Measurements from ENCODE around the gene THOP1.

The THOP1 gene

GRCh38 chr19:2853015-2853606 is 67.8 kb downstream of the THOP1 start:
- Histone ChIP-seq H3K36me3 (ENCODE audit: control insufficient read depth, insufficient read depth, low read length) (peaks cover 55% of the 10 kb centered on the region), H3K27me3 (ENCODE audit: control insufficient read depth, insufficient read depth, low read length) (no peaks in the 10 kb centered on the region), H3K9ac (ENCODE audit: low read length) (no peak overlapping the region), H3K4me3 (ENCODE audit: low read depth, low read length) (no peak overlapping the region), H3K27ac (ENCODE audit: low read depth, low read length) (no peak overlapping the region), H3K9me3 (ENCODE audit: control insufficient read depth, insufficient read depth, low read depth, low read length) (peaks cover 94% of the 10 kb centered on the region), H3K4me1 (ENCODE audit: control insufficient read depth, insufficient read depth, low read length) (no peaks in the 10 kb centered on the region)

- Histone ChIP-seq H3K4me3 (ENCODE audit: low read depth, low read length) (no peak overlapping the region), H3K9ac (ENCODE audit: low read length) (no peak overlapping the region), H3K9me3 (ENCODE audit: control insufficient read depth, insufficient read depth, low read depth, low read length) (peaks cover 97% of the 10 kb centered on the region), H3K36me3 (ENCODE audit: control insufficient read depth, insufficient read depth, low read length) (peaks cover 51% of the 10 kb centered on the region), H3K27ac (ENCODE audit: low read depth, low read length) (no peak overlapping the region), H3K27me3 (ENCODE audit: control insufficient read depth, insufficient read depth, low read length) (no peaks in the 10 kb centered on the region), H3K4me1 (ENCODE audit: control insufficient read depth, insufficient read depth, low read length) (no peaks in the 10 kb centered on the region)
Observed at GRCh38 chr19:2854849-2855248, 69.5 kb downstream of the THOP1 start.

- Histone ChIP-seq H3K9ac (ENCODE audit: low read length) (no peak overlapping the region), H3K9me3 (ENCODE audit: control insufficient read depth, insufficient read depth, low read depth, low read length) (peaks cover 92% of the 10 kb centered on the region), H3K4me3 (ENCODE audit: low read depth, low read length) (no peak overlapping the region), H3K27ac (ENCODE audit: low read depth, low read length) (no peak overlapping the region), H3K36me3 (ENCODE audit: control insufficient read depth, insufficient read depth, low read length) (peaks cover 35% of the 10 kb centered on the region), H3K4me1 (ENCODE audit: control insufficient read depth, insufficient read depth, low read length) (no peaks in the 10 kb centered on the region), H3K27me3 (ENCODE audit: control insufficient read depth, insufficient read depth, low read length) (no peaks in the 10 kb centered on the region)
Observed at GRCh38 chr19:2856457-2857050, 71.3 kb downstream of the THOP1 start.

GRCh38 chr19:2858864-2859263 is 73.6 kb downstream of the THOP1 start:
- H3K9ac ChIP-seq (ENCODE audit: low read length): no peak overlapping the region
- no peak overlapping the region for H3K27ac ChIP-seq (ENCODE audit: low read depth, low read length)
- H3K4me1 ChIP-seq (ENCODE audit: control insufficient read depth, insufficient read depth, low read length): no peaks in the 10 kb centered on the region
- H3K4me3 ChIP-seq (ENCODE audit: low read depth, low read length): no peak overlapping the region
- H3K36me3 ChIP-seq (ENCODE audit: control insufficient read depth, insufficient read depth, low read length): peaks cover 12% of the 10 kb centered on the region
- no peaks in the 10 kb centered on the region for H3K27me3 ChIP-seq (ENCODE audit: control insufficient read depth, insufficient read depth, low read length)
- peaks cover 86% of the 10 kb centered on the region for H3K9me3 ChIP-seq (ENCODE audit: control insufficient read depth, insufficient read depth, low read depth, low read length)

GRCh38 chr19:2863816-2864215 is 78.5 kb downstream of the THOP1 start:
- Histone ChIP-seq H3K4me3 (ENCODE audit: low read depth, low read length) (no peak overlapping the region), H3K9me3 (ENCODE audit: control insufficient read depth, insufficient read depth, low read depth, low read length) (peaks cover 59% of the 10 kb centered on the region), H3K27me3 (ENCODE audit: control insufficient read depth, insufficient read depth, low read length) (no peaks in the 10 kb centered on the region), H3K27ac (ENCODE audit: low read depth, low read length) (no peak overlapping the region), H3K9ac (ENCODE audit: low read length) (no peak overlapping the region), H3K36me3 (ENCODE audit: control insufficient read depth, insufficient read depth, low read length) (no peaks in the 10 kb centered on the region), H3K4me1 (ENCODE audit: control insufficient read depth, insufficient read depth, low read length) (no peaks in the 10 kb centered on the region)

Data from HUES6 (cell line).